Spinal cord (tissue), 10 donors: ENCODE measurements around the gene PRKCE. TPM values are rescaled to one million over a fixed set of nuclear protein-coding genes. Genes with fewer than 3 reads are reported as not detected.

Experiments used
- DNase-seq, 6 donors: peaks; one replicate each; pipeline versions ENCODE4 v3.0.0 to v3.0.0-alpha.2; 2013 to 2015; ENCODE audit warnings: low spot score in 6 of 6, low read depth in 4 of 6
- H3K27ac ChIP-seq: one replicate; pipeline ENCODE4 v1.5.1; 2013; ENCODE audit warnings: low read depth, low read length, control low read depth
- H3K27me3 ChIP-seq: one replicate; pipeline ENCODE4 v1.6.1; 2013; ENCODE audit warnings: low read length; ENCODE audit not compliant: control insufficient read depth, insufficient read depth
- H3K36me3 ChIP-seq: one replicate; pipeline ENCODE4 v1.6.1; 2013; ENCODE audit warnings: low read length; ENCODE audit not compliant: control insufficient read depth, insufficient read depth
- H3K4me1 ChIP-seq: one replicate; pipeline ENCODE4 v1.6.1; 2013; ENCODE audit warnings: low read length; ENCODE audit not compliant: control insufficient read depth, insufficient read depth
- H3K4me3 ChIP-seq: one replicate; pipeline ENCODE4 v1.5.1; 2013; ENCODE audit warnings: low read depth, low read length, control low read depth
- H3K9me3 ChIP-seq: one replicate; pipeline ENCODE4 v1.6.1; 2013; ENCODE audit warnings: low read length; ENCODE audit not compliant: control insufficient read depth, insufficient read depth
- WGBS: methylation state at CpG from one replicate; pipeline ENCODE4 v1.1.5; 2013; ENCODE audit warnings: missing lambda C conversion rate; ENCODE audit not compliant: insufficient coverage; 5-methylcytosine and 5-hydroxymethylcytosine counted together
- polyA plus RNA-seq, 2 donors: library from polyadenylated mRNA; unstranded; fragments of 120-200 nt; gene quantifications; one replicate each; pipeline ENCODE4 v1.2.1, GENCODE V29; 2013; ENCODE audit not compliant: insufficient read length in 2 of 2
- total RNA-seq, 2 donors: library from RNA; depleted of rRNA in 1 of 2; stranded (reverse); fragments of 120-200 nt in 1 of 2; fragments of >200 nt in 1 of 2; gene quantifications; one replicate each; pipeline versions ENCODE4 v1.2.3 to v1.2.4, GENCODE V29; 2013 to 2014
- donor health status: healthy.

The PRKCE gene
- total and polyA plus RNA-seq, 4 donors, result 22.9 to 48.5 (median 37.4) TPM

GRCh38 chr2:45705233-45705632, 53.8 kb downstream of the PRKCE start:
- no peak overlapping the region for H3K27ac ChIP-seq
- DNase-seq, result no peak
- H3K9me3 ChIP-seq, result no peaks in the 10 kb centered on the region
- no CpG with 5 or more reads among the region's 5 CpGs for WGBS
- H3K27me3 ChIP-seq, result no peaks in the 10 kb centered on the region
- no peaks in the 10 kb centered on the region for H3K36me3 ChIP-seq
- H3K4me1 ChIP-seq, result peaks cover 5% of the 10 kb centered on the region
- no peak overlapping the region for H3K4me3 ChIP-seq

- no peak overlapping the region for H3K4me3 ChIP-seq
- H3K27me3 ChIP-seq, result no peaks in the 10 kb centered on the region
- H3K27ac ChIP-seq, result no peak overlapping the region
- DNase-seq, result peak in 1 of 6 donors; percentile 20
- H3K9me3 ChIP-seq, result no peaks in the 10 kb centered on the region
- no peaks in the 10 kb centered on the region for H3K36me3 ChIP-seq
- H3K4me1 ChIP-seq, result peaks cover 8% of the 10 kb centered on the region
These were observed 54.6 kb downstream of the PRKCE start for GRCh38 chr2:45706033-45706432.

GRCh38 chr2:45707006-45707405, 55.5 kb downstream of the PRKCE start:
- WGBS, result no CpG with 5 or more reads among the region's 3 CpGs
- peak in 2 of 6 donors; percentile 17 to 79 for DNase-seq

GRCh38 chr2:45707661-45708060, 56.2 kb downstream of the PRKCE start:
- no peak for DNase-seq
- Histone ChIP-seq H3K4me3 (no peak overlapping the region), H3K27me3 (no peaks in the 10 kb centered on the region), H3K4me1 (peaks cover 8% of the 10 kb centered on the region), H3K9me3 (no peaks in the 10 kb centered on the region), H3K36me3 (no peaks in the 10 kb centered on the region), H3K27ac (no peak overlapping the region)
- 85% methylated on average over 4 of the region's 6 CpGs for WGBS

More at GRCh38 chr2:45707006-45707405, 55.5 kb downstream of the PRKCE start:
- H3K36me3 ChIP-seq, result no peaks in the 10 kb centered on the region
- H3K9me3 ChIP-seq, result no peaks in the 10 kb centered on the region
- H3K27ac ChIP-seq, result no peak overlapping the region
- H3K4me3 ChIP-seq, result no peak overlapping the region
- H3K27me3 ChIP-seq, result no peaks in the 10 kb centered on the region
- peaks cover 8% of the 10 kb centered on the region for H3K4me1 ChIP-seq

- Histone ChIP-seq H3K36me3 (no peaks in the 10 kb centered on the region), H3K27ac (no peak overlapping the region), H3K27me3 (no peaks in the 10 kb centered on the region), H3K4me3 (no peak overlapping the region), H3K4me1 (peaks cover 8% of the 10 kb centered on the region), H3K9me3 (no peaks in the 10 kb centered on the region)
- DNase-seq, result no peak
- 90% methylated on average over 2 of the region's 3 CpGs for WGBS
These were observed 57.0 kb downstream of the PRKCE start for GRCh38 chr2:45708501-45708900.

- H3K4me1 ChIP-seq, result peaks cover 8% of the 10 kb centered on the region
- no peaks in the 10 kb centered on the region for H3K36me3 ChIP-seq
- H3K4me3 ChIP-seq, result no peak overlapping the region
- no peak overlapping the region for H3K27ac ChIP-seq
- DNase-seq, result no peak
- no peaks in the 10 kb centered on the region for H3K27me3 ChIP-seq
- H3K9me3 ChIP-seq, result no peaks in the 10 kb centered on the region
- 73% methylated on average over 1 of the region's 1 CpG for WGBS
These were observed 57.7 kb downstream of the PRKCE start for GRCh38 chr2:45709137-45709536.

- peaks cover 11% of the 10 kb centered on the region for H3K4me1 ChIP-seq
- WGBS, result 65% methylated on average over 2 of the region's 3 CpGs
- H3K9me3 ChIP-seq, result no peaks in the 10 kb centered on the region
- H3K27me3 ChIP-seq, result no peaks in the 10 kb centered on the region
- H3K27ac ChIP-seq, result no peak overlapping the region
- no peak for DNase-seq
- H3K4me3 ChIP-seq, result no peak overlapping the region
- no peaks in the 10 kb centered on the region for H3K36me3 ChIP-seq
These were observed 59.0 kb downstream of the PRKCE start for GRCh38 chr2:45710468-45710867.

- H3K27ac ChIP-seq, result no peak overlapping the region
- H3K4me3 ChIP-seq, result no peak overlapping the region
- H3K9me3 ChIP-seq, result no peaks in the 10 kb centered on the region
- no peaks in the 10 kb centered on the region for H3K27me3 ChIP-seq
- H3K36me3 ChIP-seq, result no peaks in the 10 kb centered on the region
- H3K4me1 ChIP-seq, result peaks cover 11% of the 10 kb centered on the region
- no peak for DNase-seq
- no CpG with 5 or more reads among the region's 2 CpGs for WGBS
These were observed 59.7 kb downstream of the PRKCE start for GRCh38 chr2:45711224-45711623.

- WGBS, result no CpG with 5 or more reads among the region's 3 CpGs
These were observed 61.1 kb downstream of the PRKCE start for GRCh38 chr2:45712570-45712969.

GRCh38 chr2:45713136-45713535, 61.7 kb downstream of the PRKCE start:
- 80% methylated on average over 1 of the region's 4 CpGs for WGBS
- H3K27me3 ChIP-seq, result no peaks in the 10 kb centered on the region
- H3K36me3 ChIP-seq, result no peaks in the 10 kb centered on the region
- DNase-seq, result peak in 1 of 6 donors; percentile 63
- H3K4me3 ChIP-seq, result no peak overlapping the region
- H3K27ac ChIP-seq, result no peak overlapping the region
- H3K4me1 ChIP-seq, result peaks cover 6% of the 10 kb centered on the region
- H3K9me3 ChIP-seq, result no peaks in the 10 kb centered on the region

More at GRCh38 chr2:45712570-45712969, 61.1 kb downstream of the PRKCE start:
- Histone ChIP-seq H3K4me3 (no peak overlapping the region), H3K27ac (no peak overlapping the region), H3K9me3 (no peaks in the 10 kb centered on the region), H3K4me1 (peaks cover 10% of the 10 kb centered on the region), H3K36me3 (no peaks in the 10 kb centered on the region), H3K27me3 (no peaks in the 10 kb centered on the region)
- peak in 1 of 6 donors; percentile 41 for DNase-seq
